Lower lobe of right lung (tissue), 2 donors: ENCODE results near the gene CACNA1C. TPM values are rescaled to one million over a fixed set of nuclear protein-coding genes. Genes with fewer than 3 reads are reported as not detected.

Experiments used
- ATAC-seq, 2 donors: fragments of 200-7000 bp; cut with Tn5 transposase; one replicate each; pipeline ENCODE4 v1.9.1; 2020 to 2022; ENCODE audit warnings: mild to moderate bottlenecking in 2 of 2, moderate library complexity in 2 of 2
- DNase-seq: peaks from one replicate; pipeline ENCODE4 v3.0.0-alpha.2; 2020
- H3K27ac ChIP-seq: fragments of 200-600 bp; one replicate; pipeline ENCODE4 v1.8.0; 2022
- H3K27me3 ChIP-seq: fragments of 200-600 bp; one replicate; pipeline ENCODE4 v1.8.0; 2022; ENCODE audit warnings: low read depth
- H3K36me3 ChIP-seq: fragments of 200-600 bp; one replicate; pipeline ENCODE4 v1.8.0; 2022; ENCODE audit warnings: mild to moderate bottlenecking
- H3K4me1 ChIP-seq: fragments of 200-600 bp; one replicate; pipeline ENCODE4 v1.8.0; 2022
- H3K4me3 ChIP-seq: fragments of 200-600 bp; one replicate; pipeline ENCODE4 v1.8.0; 2022; ENCODE audit warnings: mild to moderate bottlenecking
- H3K9me3 ChIP-seq: fragments of 200-600 bp; one replicate; pipeline ENCODE4 v1.8.0; 2022
- intact Hi-C: fragments of 100-400 bp; cut with DNase I; formaldehyde crosslinking; loops from one replicate; pipeline ENCODE4 v1.11.0; 2022
- total RNA-seq: library from RNA; stranded (reverse); fragmentation: NEBNext Ultra II Directional; extraction: Animal tissue kit (Norgen Biotek cat#: 25700); gene quantifications from one replicate; pipeline ENCODE4 v1.2.1, GENCODE V29; 2021
- TF ChIP-seq, protein P1 (sequence below): fragments of 200-600 bp; IDR thresholded peaks from one replicate; pipeline ENCODE4 v1.8.0; 2022; ENCODE audit warnings: antibody characterized with exemption, mild to moderate bottlenecking
- donor health status: DM: no; HTN: yes; CAD: no; lungs with severe emphysema.

The CACNA1C gene
- total RNA-seq, 1 donor from 2014 or later = 8.4 TPM

DNA sequence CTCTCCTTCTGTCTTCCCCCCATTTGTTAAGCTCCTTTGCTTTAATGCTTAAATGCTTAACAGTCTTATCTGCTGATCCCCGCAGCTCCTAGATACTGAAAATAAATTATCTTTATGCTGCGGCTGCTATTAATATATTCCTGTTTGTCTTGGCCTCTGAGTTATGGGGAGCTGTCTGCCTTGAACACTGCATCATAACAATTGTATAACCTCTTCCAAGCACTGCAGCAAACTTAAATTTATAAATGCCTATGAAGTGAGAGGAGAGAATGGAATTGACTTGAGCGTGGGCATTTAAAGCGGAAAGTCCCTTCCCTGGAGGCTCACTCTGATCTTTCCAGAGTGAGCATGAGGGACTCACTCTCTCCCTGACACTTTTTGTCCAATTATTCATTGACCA lies 25.4 kb upstream of the CACNA1C start:
- TF ChIP-seq, protein P1, sequence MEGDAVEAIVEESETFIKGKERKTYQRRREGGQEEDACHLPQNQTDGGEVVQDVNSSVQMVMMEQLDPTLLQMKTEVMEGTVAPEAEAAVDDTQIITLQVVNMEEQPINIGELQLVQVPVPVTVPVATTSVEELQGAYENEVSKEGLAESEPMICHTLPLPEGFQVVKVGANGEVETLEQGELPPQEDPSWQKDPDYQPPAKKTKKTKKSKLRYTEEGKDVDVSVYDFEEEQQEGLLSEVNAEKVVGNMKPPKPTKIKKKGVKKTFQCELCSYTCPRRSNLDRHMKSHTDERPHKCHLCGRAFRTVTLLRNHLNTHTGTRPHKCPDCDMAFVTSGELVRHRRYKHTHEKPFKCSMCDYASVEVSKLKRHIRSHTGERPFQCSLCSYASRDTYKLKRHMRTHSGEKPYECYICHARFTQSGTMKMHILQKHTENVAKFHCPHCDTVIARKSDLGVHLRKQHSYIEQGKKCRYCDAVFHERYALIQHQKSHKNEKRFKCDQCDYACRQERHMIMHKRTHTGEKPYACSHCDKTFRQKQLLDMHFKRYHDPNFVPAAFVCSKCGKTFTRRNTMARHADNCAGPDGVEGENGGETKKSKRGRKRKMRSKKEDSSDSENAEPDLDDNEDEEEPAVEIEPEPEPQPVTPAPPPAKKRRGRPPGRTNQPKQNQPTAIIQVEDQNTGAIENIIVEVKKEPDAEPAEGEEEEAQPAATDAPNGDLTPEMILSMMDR = no peak
- intact Hi-C loops = no loop called here
- Histone ChIP-seq H3K4me1 (no peaks in the 10 kb centered on the region), H3K27ac (no peak overlapping the region), H3K9me3 (no peaks in the 10 kb centered on the region), H3K4me3 (no peak overlapping the region), H3K36me3 (no peaks in the 10 kb centered on the region), H3K27me3 (no peaks in the 10 kb centered on the region)
- ATAC-seq (no peak), DNase-seq (no peak)

DNA sequence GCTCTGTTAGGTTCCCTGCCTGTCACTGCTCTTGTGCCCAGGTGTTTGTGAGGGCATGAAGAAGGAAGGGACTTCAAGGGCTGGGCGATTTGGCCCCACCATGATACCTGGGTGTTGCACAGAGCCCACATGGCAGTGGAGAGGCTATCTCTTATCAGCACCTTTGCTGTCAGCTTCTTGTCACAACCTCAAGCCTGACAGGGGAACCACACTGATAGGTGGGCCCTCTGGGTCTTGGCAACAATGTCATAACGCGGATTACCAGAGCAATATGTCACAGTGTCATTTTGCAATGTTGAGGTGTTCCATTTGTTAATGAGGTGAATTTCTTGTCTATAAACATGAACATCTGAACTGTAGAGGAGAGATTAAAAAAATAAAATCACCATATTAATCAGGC lies 22.9 kb upstream of the CACNA1C start:
- intact Hi-C loops = no loop called here
- no peak for ATAC-seq
- no peaks in the 10 kb centered on the region for H3K9me3 ChIP-seq

DNA sequence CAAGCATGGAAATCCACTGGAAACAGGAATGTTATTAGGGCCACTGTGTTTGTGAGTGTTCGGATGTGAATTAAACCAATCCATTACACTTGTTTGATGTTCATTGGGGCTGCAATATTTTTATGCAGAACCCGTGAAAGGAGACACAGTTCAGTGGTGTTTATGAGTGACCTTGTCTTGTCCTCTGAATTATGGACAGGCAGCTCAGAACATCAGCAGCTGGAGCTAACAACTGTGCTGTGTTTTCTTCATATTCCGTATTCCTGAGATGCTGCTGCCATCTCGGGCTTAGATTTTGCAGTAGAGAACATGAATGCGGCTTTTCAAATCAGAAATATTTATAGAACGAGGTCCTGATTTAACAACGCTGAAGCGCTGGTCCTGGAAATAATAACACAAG lies 20.3 kb upstream of the CACNA1C start:
- intact Hi-C loops = no loop called here
- H3K4me1 ChIP-seq = peaks cover 13% of the 10 kb centered on the region
- no peak for DNase-seq
- no peaks in the 10 kb centered on the region for H3K36me3 ChIP-seq
- peaks cover 11% of the 10 kb centered on the region for H3K27me3 ChIP-seq
- H3K27ac ChIP-seq = no peak overlapping the region
- TF ChIP-seq, protein P1 = no peak
- no peaks in the 10 kb centered on the region for H3K9me3 ChIP-seq
- ATAC-seq = no peak
- H3K4me3 ChIP-seq = no peak overlapping the region

More for the DNA sequence above, 22.9 kb upstream of the CACNA1C start:
- peaks cover 5% of the 10 kb centered on the region for H3K27me3 ChIP-seq
- no peak for DNase-seq
- no peak overlapping the region for H3K4me3 ChIP-seq
- H3K36me3 ChIP-seq = no peaks in the 10 kb centered on the region
- no peak overlapping the region for H3K27ac ChIP-seq
- TF ChIP-seq, protein P1 = no peak
- peaks cover 5% of the 10 kb centered on the region for H3K4me1 ChIP-seq

DNA sequence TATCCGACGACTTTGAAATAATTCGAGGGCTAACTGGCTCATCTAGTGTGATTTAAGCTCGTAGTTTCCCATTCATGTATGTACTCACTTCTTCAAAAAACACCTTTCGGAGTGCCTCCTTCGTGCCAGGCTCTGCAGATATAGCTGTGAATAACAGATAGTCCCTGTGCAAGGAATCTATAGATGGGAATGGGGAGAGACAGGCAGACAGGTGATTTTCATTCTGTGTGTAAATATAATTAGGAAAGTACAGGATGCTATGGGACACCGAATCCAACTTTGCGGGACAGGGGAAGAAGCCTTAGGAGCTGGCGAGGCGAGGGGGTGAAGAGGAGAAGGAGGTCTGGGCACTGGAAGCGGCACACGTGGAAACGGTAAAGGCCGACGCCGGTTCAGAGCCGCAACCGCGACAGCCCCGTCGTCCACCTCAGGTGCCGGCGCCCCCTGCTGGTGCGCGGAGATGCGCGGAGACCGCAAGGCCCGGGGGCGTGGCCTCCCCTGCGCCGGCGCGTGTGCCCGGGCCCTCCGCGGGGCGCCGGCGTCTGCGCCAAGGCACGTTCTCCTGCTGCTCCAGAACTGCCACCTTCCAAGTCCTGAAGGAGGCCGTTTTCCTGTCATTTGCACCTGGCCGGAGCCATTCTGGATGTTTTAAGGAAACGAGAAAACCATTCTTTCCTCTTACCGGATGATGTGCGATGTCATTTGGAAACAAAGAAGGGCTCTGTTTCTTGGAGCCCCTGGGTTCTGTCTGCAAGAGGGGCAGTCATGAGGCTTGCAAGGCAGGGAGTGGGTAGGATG lies 18.0 kb upstream of the CACNA1C start:
- H3K4me1 ChIP-seq = peaks cover 13% of the 10 kb centered on the region
- TF ChIP-seq, protein P1 = peak; percentile 99
- peaks cover 11% of the 10 kb centered on the region for H3K27me3 ChIP-seq
- no peaks in the 10 kb centered on the region for H3K36me3 ChIP-seq
- ATAC-seq (peak; percentile 97), DNase-seq (peak; percentile 92)
- intact Hi-C loops = no loop called here
- H3K27ac ChIP-seq = no peak overlapping the region
- H3K9me3 ChIP-seq = no peaks in the 10 kb centered on the region
- H3K4me3 ChIP-seq = peak overlapping the region; percentile 41

DNA sequence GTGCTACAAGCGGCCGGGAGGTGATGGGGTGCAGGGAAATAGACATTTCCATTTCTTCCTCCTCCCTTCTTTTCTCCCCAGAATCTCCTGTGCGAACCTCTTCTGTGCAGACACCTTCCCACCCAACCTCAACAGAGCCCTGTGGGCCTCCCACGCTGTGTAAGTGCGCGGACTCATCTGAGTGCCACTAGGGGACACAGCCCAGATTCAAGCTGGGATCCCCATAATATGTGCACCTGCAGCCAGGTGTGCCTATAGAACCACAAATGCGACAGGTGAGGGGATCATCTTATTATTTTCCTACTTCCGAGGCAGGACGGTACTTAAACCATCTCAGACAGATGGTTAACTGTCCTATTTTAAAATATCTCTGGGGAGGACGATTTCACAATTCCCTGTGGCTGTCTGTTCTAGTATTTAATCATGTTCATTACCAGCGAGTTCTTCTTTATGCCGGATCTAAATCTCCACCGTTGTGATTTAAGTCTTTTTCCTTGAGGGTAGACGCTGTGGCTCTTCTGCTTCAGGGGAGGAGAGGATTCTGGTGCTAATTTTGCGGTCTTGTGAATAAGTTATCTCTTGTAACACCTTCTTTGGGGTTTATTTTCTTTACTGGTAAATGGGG lies 17.2 kb upstream of the CACNA1C start:
- ATAC-seq (peak; percentile 4 to 10), DNase-seq (no peak)
- intact Hi-C loops = no loop called here
- Histone ChIP-seq H3K4me1 (peaks cover 13% of the 10 kb centered on the region), H3K9me3 (no peaks in the 10 kb centered on the region), H3K36me3 (no peaks in the 10 kb centered on the region), H3K27ac (no peak overlapping the region), H3K27me3 (peaks cover 11% of the 10 kb centered on the region), H3K4me3 (peak overlapping the region; percentile 41)
- TF ChIP-seq, protein P1 = no peak
